Ovary (tissue), 3 donors: ENCODE results near the gene SETBP1.

ENCODE experiments used
- POLR2A ChIP-seq: fragments of 450-650 bp; IDR thresholded peaks from one replicate; pipeline ENCODE4 v1.6.1; 2017; ENCODE audit warnings: antibody characterized with exemption, mild to moderate bottlenecking, moderate library complexity
- TF ChIP-seq, protein P1 (sequence below), 3 donors: fragments of 450-650 bp in 2 of 3; fragments of 200-600 bp in 1 of 3; IDR thresholded peaks; one replicate each; pipeline versions ENCODE4 v1.5.1 to v1.8.0; 2016 to 2022; ENCODE audit warnings: antibody characterized with exemption in 3 of 3, mild to moderate bottlenecking in 1 of 3
- donor health status: DM: no; HTN: no; CAD: no.

- TF ChIP-seq POLR2A, result no peak
- TF ChIP-seq, protein P1, sequence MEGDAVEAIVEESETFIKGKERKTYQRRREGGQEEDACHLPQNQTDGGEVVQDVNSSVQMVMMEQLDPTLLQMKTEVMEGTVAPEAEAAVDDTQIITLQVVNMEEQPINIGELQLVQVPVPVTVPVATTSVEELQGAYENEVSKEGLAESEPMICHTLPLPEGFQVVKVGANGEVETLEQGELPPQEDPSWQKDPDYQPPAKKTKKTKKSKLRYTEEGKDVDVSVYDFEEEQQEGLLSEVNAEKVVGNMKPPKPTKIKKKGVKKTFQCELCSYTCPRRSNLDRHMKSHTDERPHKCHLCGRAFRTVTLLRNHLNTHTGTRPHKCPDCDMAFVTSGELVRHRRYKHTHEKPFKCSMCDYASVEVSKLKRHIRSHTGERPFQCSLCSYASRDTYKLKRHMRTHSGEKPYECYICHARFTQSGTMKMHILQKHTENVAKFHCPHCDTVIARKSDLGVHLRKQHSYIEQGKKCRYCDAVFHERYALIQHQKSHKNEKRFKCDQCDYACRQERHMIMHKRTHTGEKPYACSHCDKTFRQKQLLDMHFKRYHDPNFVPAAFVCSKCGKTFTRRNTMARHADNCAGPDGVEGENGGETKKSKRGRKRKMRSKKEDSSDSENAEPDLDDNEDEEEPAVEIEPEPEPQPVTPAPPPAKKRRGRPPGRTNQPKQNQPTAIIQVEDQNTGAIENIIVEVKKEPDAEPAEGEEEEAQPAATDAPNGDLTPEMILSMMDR (IDR thresholded peaks at IDR 0.05), result no peak
Observed at GRCh38 chr18:44691148-44691925, 10.6 kb downstream of the SETBP1 start.
